Loucy (cell line): ENCODE results near the gene SLC38A9.

Source experiments
- H2AFZ ChIP-seq: fragments of 200-600 bp; sonication (generic); 2 replicates; pipeline ENCODE4 v1.6.0; 2016; ENCODE audit warnings: antibody characterized with exemption, mild to moderate bottlenecking, low read length, moderate library complexity
- H3F3A ChIP-seq: fragments of 200-600 bp; 2 replicates; pipeline ENCODE4 v1.6.0; 2016; ENCODE audit warnings: antibody characterized with exemption, low read depth, mild to moderate bottlenecking
- H3K27me3 ChIP-seq: fragments of 200-600 bp; sonication (generic); 2 replicates; pipeline ENCODE4 v1.6.1; 2014; ENCODE audit warnings: low read length, mild to moderate bottlenecking; ENCODE audit not compliant: insufficient read depth, poor library complexity, severe bottlenecking
- H3K36me3 ChIP-seq: fragments of 200-600 bp; sonication (generic); 2 replicates; pipeline ENCODE4 v1.6.1; 2016; ENCODE audit warnings: low read length; ENCODE audit not compliant: insufficient read depth
- H3K4me1 ChIP-seq: fragments of 200-600 bp; sonication (generic); 2 replicates; pipeline ENCODE4 v1.5.1; 2014; ENCODE audit warnings: low read length, mild to moderate bottlenecking; ENCODE audit not compliant: insufficient read depth, poor library complexity, severe bottlenecking
- H3K4me2 ChIP-seq: fragments of 200-600 bp; sonication (generic); 2 replicates; pipeline ENCODE4 v1.6.0; 2014; ENCODE audit warnings: antibody characterized with exemption, low read length, low read depth, mild to moderate bottlenecking; ENCODE audit not compliant: poor library complexity, severe bottlenecking
- H3K4me3 ChIP-seq: fragments of 200-600 bp; sonication (generic); 2 replicates; pipeline ENCODE4 v1.5.1; 2014; ENCODE audit warnings: low read length, mild to moderate bottlenecking, mixed read lengths; ENCODE audit not compliant: poor library complexity, severe bottlenecking
- H3K79me2 ChIP-seq: fragments of 200-600 bp; sonication (generic); 2 replicates; pipeline ENCODE4 v1.6.1; 2014; ENCODE audit warnings: low read length; ENCODE audit not compliant: insufficient read depth
- H3K9ac ChIP-seq: fragments of 200-600 bp; sonication (generic); 2 replicates; pipeline ENCODE4 v1.6.0; 2014; ENCODE audit warnings: mild to moderate bottlenecking, low read depth, low read length, moderate library complexity; ENCODE audit not compliant: poor library complexity, severe bottlenecking
- H3K9me2 ChIP-seq: fragments of 200-600 bp; sonication (generic); replicated peaks from 2 replicates; pipeline ENCODE4 v1.6.1; 2016; ENCODE audit warnings: low read depth, low read length, mixed read lengths
- H3K9me3 ChIP-seq: fragments of 200-600 bp; sonication (generic); 2 replicates; pipeline ENCODE4 v1.6.1; 2014; ENCODE audit warnings: mild to moderate bottlenecking, antibody characterized with exemption, low read length, low read depth; ENCODE audit not compliant: insufficient read depth
- H4K20me1 ChIP-seq: fragments of 200-600 bp; sonication (generic); 2 replicates; pipeline ENCODE4 v1.6.0; 2014; ENCODE audit warnings: antibody characterized with exemption, low read length, mild to moderate bottlenecking; ENCODE audit not compliant: insufficient read depth, poor library complexity, severe bottlenecking
- EZH2phosphoT487 ChIP-seq: fragments of 200-600 bp; IDR thresholded peaks from 2 replicates; pipeline ENCODE4 v1.6.1; 2018; ENCODE audit warnings: antibody characterized with exemption, mild to moderate bottlenecking, moderate library complexity, borderline replicate concordance
- TF ChIP-seq, protein P1 (sequence below): fragments of 200-600 bp; sonication (generic); conservative IDR thresholded peaks from 2 replicates; pipeline ENCODE4 v1.5.1; 2014; ENCODE audit warnings: mild to moderate bottlenecking, antibody characterized with exemption, low read length

SLC38A9 gene

DNA sequence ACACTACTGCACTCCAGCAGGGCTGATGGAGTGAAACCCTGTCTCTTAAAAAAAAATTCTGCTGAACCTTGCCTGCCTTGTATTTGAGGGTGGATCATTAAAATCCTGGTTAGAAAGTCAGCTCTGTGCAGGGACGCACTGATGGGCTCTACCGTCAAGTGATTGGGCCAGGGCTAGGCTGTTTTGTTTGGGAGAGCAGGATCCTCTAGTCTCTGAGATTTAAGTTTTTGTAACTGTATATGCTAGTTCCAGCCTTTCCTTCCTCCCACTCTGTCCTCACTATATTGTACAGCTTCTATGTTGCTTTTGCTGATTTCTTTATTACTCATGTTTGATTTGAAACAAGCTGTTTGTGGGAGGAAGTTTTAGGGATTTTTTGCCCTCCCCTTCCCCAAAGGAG lies 37.3 kb upstream of the SLC38A9 start:
- Histone ChIP-seq H3K4me1 (no peaks in the 10 kb centered on the region), H3K9ac (no peak overlapping the region), H3K79me2 (no peaks in the 10 kb centered on the region), H3K9me3 (no peaks in the 10 kb centered on the region), H2AFZ (no peak overlapping the region), H3K36me3 (no peaks in the 10 kb centered on the region), H3K4me2 (no peak overlapping the region), H3K4me3 (no peak overlapping the region), H4K20me1 (no peaks in the 10 kb centered on the region), H3F3A (no peaks in the 10 kb centered on the region), H3K27me3 (no peaks in the 10 kb centered on the region), H3K9me2 (no peaks in the 10 kb centered on the region)
- TF ChIP-seq, protein P1, sequence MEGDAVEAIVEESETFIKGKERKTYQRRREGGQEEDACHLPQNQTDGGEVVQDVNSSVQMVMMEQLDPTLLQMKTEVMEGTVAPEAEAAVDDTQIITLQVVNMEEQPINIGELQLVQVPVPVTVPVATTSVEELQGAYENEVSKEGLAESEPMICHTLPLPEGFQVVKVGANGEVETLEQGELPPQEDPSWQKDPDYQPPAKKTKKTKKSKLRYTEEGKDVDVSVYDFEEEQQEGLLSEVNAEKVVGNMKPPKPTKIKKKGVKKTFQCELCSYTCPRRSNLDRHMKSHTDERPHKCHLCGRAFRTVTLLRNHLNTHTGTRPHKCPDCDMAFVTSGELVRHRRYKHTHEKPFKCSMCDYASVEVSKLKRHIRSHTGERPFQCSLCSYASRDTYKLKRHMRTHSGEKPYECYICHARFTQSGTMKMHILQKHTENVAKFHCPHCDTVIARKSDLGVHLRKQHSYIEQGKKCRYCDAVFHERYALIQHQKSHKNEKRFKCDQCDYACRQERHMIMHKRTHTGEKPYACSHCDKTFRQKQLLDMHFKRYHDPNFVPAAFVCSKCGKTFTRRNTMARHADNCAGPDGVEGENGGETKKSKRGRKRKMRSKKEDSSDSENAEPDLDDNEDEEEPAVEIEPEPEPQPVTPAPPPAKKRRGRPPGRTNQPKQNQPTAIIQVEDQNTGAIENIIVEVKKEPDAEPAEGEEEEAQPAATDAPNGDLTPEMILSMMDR = no peak
- TF ChIP-seq EZH2phosphoT487 = no peak

DNA sequence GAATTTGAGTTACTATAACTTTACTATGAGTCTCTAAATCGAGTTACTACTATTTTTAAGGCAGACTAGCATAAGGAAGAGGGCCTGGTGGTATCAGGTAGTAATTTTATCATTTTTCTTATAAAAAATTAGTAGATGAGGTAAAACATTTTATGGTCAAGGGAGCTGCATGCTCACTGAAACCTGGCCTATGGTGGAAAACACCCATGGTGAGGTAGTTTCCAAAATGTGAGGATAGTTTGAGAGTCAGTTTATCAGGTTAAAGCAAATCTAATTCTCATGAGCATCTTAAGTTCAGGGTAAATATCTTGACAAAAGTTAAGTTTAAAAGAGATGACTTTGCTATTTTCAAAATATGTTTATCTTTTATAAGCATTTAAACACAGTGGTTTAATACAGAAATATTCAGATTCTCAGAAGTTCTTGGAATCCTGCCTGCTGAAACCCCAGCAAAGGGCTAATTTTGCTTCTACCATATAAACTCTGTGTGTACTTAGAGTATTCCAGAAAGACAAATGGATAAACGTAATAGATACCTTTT lies 35.7 kb upstream of the SLC38A9 start:
- H3K4me1 ChIP-seq = no peaks in the 10 kb centered on the region
- no peaks in the 10 kb centered on the region for H3K79me2 ChIP-seq
- TF ChIP-seq, protein P1 = no peak
- TF ChIP-seq EZH2phosphoT487 = no peak
- H3K9me2 ChIP-seq = no peaks in the 10 kb centered on the region
- no peaks in the 10 kb centered on the region for H3K27me3 ChIP-seq
- H3K4me3 ChIP-seq = no peak overlapping the region
- H3K9me3 ChIP-seq = no peaks in the 10 kb centered on the region
- H3F3A ChIP-seq = no peaks in the 10 kb centered on the region
- no peak overlapping the region for H3K9ac ChIP-seq
- H3K36me3 ChIP-seq = no peaks in the 10 kb centered on the region
- H3K4me2 ChIP-seq = no peak overlapping the region
- H2AFZ ChIP-seq = no peak overlapping the region
- no peaks in the 10 kb centered on the region for H4K20me1 ChIP-seq

DNA sequence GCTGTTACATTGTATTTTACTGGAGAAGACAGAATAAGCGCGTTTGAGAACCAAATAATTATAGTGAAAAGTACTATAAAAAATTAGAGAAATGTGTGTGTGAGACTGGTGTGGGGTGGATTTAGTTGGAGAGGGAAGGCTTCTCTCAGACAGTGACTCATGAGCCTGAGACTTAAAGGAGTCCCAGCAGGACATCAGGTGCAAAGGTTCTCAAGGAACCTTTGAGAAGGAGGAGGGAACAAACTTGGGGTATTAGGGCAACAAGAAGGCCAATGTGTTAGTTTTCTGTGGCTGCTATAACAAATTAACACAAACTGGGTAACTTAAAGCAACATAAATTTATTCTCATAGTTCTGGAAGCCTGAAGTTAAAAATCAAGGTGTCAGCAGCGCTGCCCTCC lies 30.7 kb upstream of the SLC38A9 start:
- H3K9ac ChIP-seq = no peak overlapping the region
- no peaks in the 10 kb centered on the region for H4K20me1 ChIP-seq
- no peaks in the 10 kb centered on the region for H3K9me2 ChIP-seq
- H3K27me3 ChIP-seq = no peaks in the 10 kb centered on the region
- H3K79me2 ChIP-seq = no peaks in the 10 kb centered on the region
- no peak for TF ChIP-seq EZH2phosphoT487
- TF ChIP-seq, protein P1 = no peak
- H3K4me2 ChIP-seq = no peak overlapping the region
- H3K4me1 ChIP-seq = no peaks in the 10 kb centered on the region
- H3K9me3 ChIP-seq = no peaks in the 10 kb centered on the region
- no peaks in the 10 kb centered on the region for H3F3A ChIP-seq
- no peak overlapping the region for H2AFZ ChIP-seq
- H3K36me3 ChIP-seq = no peaks in the 10 kb centered on the region
- H3K4me3 ChIP-seq = no peak overlapping the region
